SU-DHL-6 (cell line): Measurements from ENCODE around the gene EZH1.

Source experiments
- CTCF ChIP-seq: fragments of 200-600 bp; sonication (generic); IDR thresholded peaks from one replicate; pipeline ENCODE4 v1.5.1; 2017; ENCODE audit warnings: antibody characterized with exemption, mild to moderate bottlenecking, low read length, moderate library complexity; ENCODE audit not compliant: insufficient read depth, poor library complexity, severe bottlenecking
- EZH2phosphoT487 ChIP-seq: fragments of 200-600 bp; sonication (generic), shearing (Covaris generic); conservative IDR thresholded peaks from 2 replicates; pipeline ENCODE4 v1.6.1; 2018; ENCODE audit warnings: mild to moderate bottlenecking, antibody characterized with exemption, low read length, moderate library complexity, mixed read lengths

- TF ChIP-seq CTCF (no peak), EZH2phosphoT487 (no peak)
Measured at GRCh38 chr17:42686520-42687128, 58.2 kb downstream of the EZH1 start.
